ENCODE data around the gene NRROS. TPM values are rescaled to one million over a fixed set of nuclear protein-coding genes. Genes with fewer than 3 reads are reported as not detected.
A peak's percentile ranks its signal among the peaks of the same experiment; 100 is the strongest.

Gene NRROS
- total and polyA plus RNA-seq, 3 experiments from 2014 or later, result 3.5 to 17.0 (median 15.6) TPM

DNA sequence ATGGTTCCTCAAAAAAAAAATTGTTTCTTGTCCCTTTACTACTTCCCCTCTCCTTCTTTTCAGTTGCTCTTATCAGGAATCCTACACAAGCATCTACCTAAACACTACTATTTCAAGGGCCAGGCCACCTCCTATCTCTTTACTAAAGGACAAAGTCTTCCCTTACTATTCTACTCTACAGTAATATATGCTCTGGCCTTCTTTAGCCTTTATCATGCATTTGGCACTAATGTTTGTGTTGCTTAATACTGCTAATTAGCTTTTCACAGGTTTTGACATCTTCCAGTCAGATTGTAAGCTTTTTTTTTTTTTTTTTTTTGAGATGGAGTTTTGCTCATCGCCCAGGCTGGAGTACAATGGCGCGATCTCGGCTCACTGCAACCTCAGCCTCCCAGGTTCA, 67.2 kb downstream of the NRROS start:
- H3K27me3 ChIP-seq (ENCODE audit: insufficient read depth, low read length, poor library complexity, severe bottlenecking), result no peaks in the 10 kb centered on the region
- H3K27ac Mint-ChIP-seq, result peak overlapping the region in 1 of 8 donors; percentile 25
- peaks cover 0 to 3% of the 10 kb centered on the region in 2 donors for H3K27me3 Mint-ChIP-seq
- H3K36me3 Mint-ChIP-seq, result peaks cover 0 to 8% (median 3%) of the 10 kb centered on the region in 3 donors
- POLR2A ChIA-PET, result interaction anchor here (0.6 kb wide), 1 partner anchor 13 kb away, joined by 3 read pairs; no protein-coding TSS in a partner anchor
- H3K36me3 ChIP-seq (ENCODE audit: insufficient read depth, low read length), result no peaks in the 10 kb centered on the region
- no peaks in the 10 kb centered on the region for H3K9me3 Mint-ChIP-seq
- H3K9me3 ChIP-seq (ENCODE audit: low read length), result no peaks in the 10 kb centered on the region
- H3K27ac ChIP-seq (ENCODE audit: low read depth, low read length), result no peak overlapping the region
- H3K4me1 Mint-ChIP-seq, result peaks cover 9 to 17% (median 11%) of the 10 kb centered on the region in 3 donors
- no peak overlapping the region for H3K4me3 Mint-ChIP-seq
- CTCF ChIA-PET, result no interaction called here
- H3K4me1 ChIP-seq (ENCODE audit: insufficient read depth, low read length), result peaks cover 10% of the 10 kb centered on the region
- DNase-seq, result no peak
- H3K4me3 ChIP-seq (ENCODE audit: low read length), result no peak overlapping the region

DNA sequence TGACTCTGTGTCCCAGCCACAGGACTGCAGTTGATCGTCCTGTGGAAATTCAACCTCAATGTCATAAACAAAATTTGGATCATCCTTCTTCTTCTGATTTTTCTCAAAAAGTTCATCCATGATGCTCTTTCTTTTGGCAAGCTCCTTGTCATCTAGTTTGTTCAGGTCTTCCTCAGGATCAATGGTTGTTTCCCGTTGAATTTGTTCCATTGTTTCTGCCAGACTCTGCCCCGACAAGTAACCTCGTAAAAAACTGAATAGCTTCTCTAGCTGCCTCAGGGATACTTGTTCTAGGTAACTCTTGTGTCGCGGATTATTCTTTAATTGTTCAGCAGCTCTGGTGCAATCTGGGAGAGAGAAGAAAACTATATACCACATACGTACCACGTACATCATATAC, 68.1 kb downstream of the NRROS start:
- POLR2A ChIA-PET, result interaction anchor here (0.5 kb wide), 1 partner anchor 501 kb away, joined by 4 read pairs; no protein-coding TSS in a partner anchor
- Histone ChIP-seq H3K9me3 (ENCODE audit: low read length) (no peaks in the 10 kb centered on the region), H3K36me3 (ENCODE audit: insufficient read depth, low read length) (no peaks in the 10 kb centered on the region), H3K4me1 (ENCODE audit: insufficient read depth, low read length) (peaks cover 10% of the 10 kb centered on the region), H3K27ac (ENCODE audit: low read depth, low read length) (no peak overlapping the region), H3K27me3 (ENCODE audit: insufficient read depth, low read length, poor library complexity, severe bottlenecking) (no peaks in the 10 kb centered on the region), H3K4me3 (ENCODE audit: low read length) (no peak overlapping the region)
- peak overlapping the region in 3 of 8 donors; percentile 5 to 43 (median 10) for H3K27ac Mint-ChIP-seq
- no peak overlapping the region for H3K4me3 Mint-ChIP-seq
- DNase-seq, result no peak
- H3K27me3 Mint-ChIP-seq, result peaks cover 0 to 5% of the 10 kb centered on the region in 2 donors
- peaks cover 10 to 18% (median 13%) of the 10 kb centered on the region in 3 donors for H3K4me1 Mint-ChIP-seq
- H3K36me3 Mint-ChIP-seq, result peaks cover 0 to 11% (median 3%) of the 10 kb centered on the region in 3 donors
- CTCF ChIA-PET, result interaction anchor here (1.0 to 1.1 kb wide), 2 partner anchors 98 to 101 kb away, joined by 3 read pairs; no protein-coding TSS in a partner anchor
- no peaks in the 10 kb centered on the region for H3K9me3 Mint-ChIP-seq

DNA sequence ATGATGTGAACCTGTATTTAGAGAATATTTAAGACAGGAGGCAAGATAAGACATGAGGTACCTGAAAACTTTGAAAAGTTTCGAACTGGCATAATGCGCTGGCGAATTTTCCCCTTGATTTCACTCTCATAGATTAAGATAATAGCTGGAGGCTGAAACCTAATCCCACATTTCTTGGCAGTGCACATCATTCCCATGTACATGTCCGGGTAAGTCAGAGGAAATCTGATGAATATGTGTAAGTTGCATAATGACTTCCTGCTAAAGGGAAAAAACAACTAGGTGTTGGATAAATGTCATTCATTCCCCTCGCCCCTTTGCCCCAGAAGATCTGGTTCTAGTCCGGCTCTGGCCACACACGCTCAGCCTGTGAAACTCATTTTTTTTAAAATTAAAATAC, 69.0 kb downstream of the NRROS start:
- peak overlapping the region in 2 of 8 donors; percentile 17 to 74 for H3K27ac Mint-ChIP-seq
- H3K4me1 Mint-ChIP-seq, result peaks cover 15 to 26% (median 20%) of the 10 kb centered on the region in 3 donors
- H3K9me3 ChIP-seq (ENCODE audit: low read length), result no peaks in the 10 kb centered on the region
- H3K9me3 Mint-ChIP-seq, result no peaks in the 10 kb centered on the region
- peaks cover 16% of the 10 kb centered on the region for H3K4me1 ChIP-seq (ENCODE audit: insufficient read depth, low read length)
- H3K27ac ChIP-seq (ENCODE audit: low read depth, low read length), result no peak overlapping the region
- H3K36me3 Mint-ChIP-seq, result peaks cover 0 to 14% (median 3%) of the 10 kb centered on the region in 3 donors
- ChIA-PET POLR2A (interaction anchor here (0.6 kb wide), 1 partner anchor 333 kb away, joined by 3 read pairs; no protein-coding TSS in a partner anchor), CTCF (interaction anchor here (1.0 to 1.1 kb wide), 2 partner anchors 99 to 102 kb away, joined by 3 read pairs; no protein-coding TSS in a partner anchor)
- H3K4me3 Mint-ChIP-seq, result peak overlapping the region in 1 of 7 donors; percentile 34
- H3K27me3 ChIP-seq (ENCODE audit: insufficient read depth, low read length, poor library complexity, severe bottlenecking), result no peaks in the 10 kb centered on the region
- H3K27me3 Mint-ChIP-seq, result peaks cover 0 to 3% of the 10 kb centered on the region in 2 donors
- no peak overlapping the region for H3K4me3 ChIP-seq (ENCODE audit: low read length)
- H3K36me3 ChIP-seq (ENCODE audit: insufficient read depth, low read length), result no peaks in the 10 kb centered on the region
- DNase-seq, result no peak

Other genes starting within 250 kb of the NRROS start
- gene UBXN7, start 207.3 kb upstream of the NRROS start, total RNA-seq, result 10 to 100 TPM; 51.7 to 52.1 TPM
- 32.6 TPM for gene UBXN7, start 207.3 kb upstream of the NRROS start, polyA plus RNA-seq
- 10 to 100 TPM; 29.8 to 31.1 TPM for gene RNF168, start 135.9 kb upstream of the NRROS start, total RNA-seq
- 12.9 TPM for gene RNF168, start 135.9 kb upstream of the NRROS start, polyA plus RNA-seq
- not detected for gene SMCO1, start 124.3 kb upstream of the NRROS start, total RNA-seq
- not detected for gene SMCO1, start 124.3 kb upstream of the NRROS start, polyA plus RNA-seq
- gene WDR53, start 71.1 kb upstream of the NRROS start, total RNA-seq, result 10 to 100 TPM; 26.7 to 28.8 TPM
- 21.5 TPM for gene WDR53, start 71.1 kb upstream of the NRROS start, polyA plus RNA-seq
- 10 to 100 TPM; 29.3 to 30.1 TPM for gene FBXO45, start 71.0 kb upstream of the NRROS start, total RNA-seq
- 5.6 TPM for gene FBXO45, start 71.0 kb upstream of the NRROS start, polyA plus RNA-seq
- gene CEP19, start 72.6 kb downstream of the NRROS start, total RNA-seq, result 1 to 10 TPM; 7.3 to 7.4 TPM
- 7.4 TPM for gene CEP19, start 72.6 kb downstream of the NRROS start, polyA plus RNA-seq
- 10 to 100 TPM; 49.0 to 50.5 TPM for gene PIGX, start 72.7 kb downstream of the NRROS start, total RNA-seq
- 38.7 TPM for gene PIGX, start 72.7 kb downstream of the NRROS start, polyA plus RNA-seq
- 10 to 100 TPM; 81.2 to 85.4 TPM for gene PAK2, start 100.2 kb downstream of the NRROS start, total RNA-seq
- 38.0 TPM for gene PAK2, start 100.2 kb downstream of the NRROS start, polyA plus RNA-seq
- gene SENP5, start 228.2 kb downstream of the NRROS start, total RNA-seq, result 10 to 100 TPM; 39.6 to 40.9 TPM
- gene SENP5, start 228.2 kb downstream of the NRROS start, polyA plus RNA-seq, result 9.6 TPM

Data from CD8-positive, alpha-beta memory T cell (primary cell).